ENCODE results near the gene KIF22.

The KIF22 gene

GRCh38 chr16:29841631-29842030 lies 51.1 kb downstream of the KIF22 start:
- DNase-seq (ENCODE audit: low spot score) = no peak

GRCh38 chr16:29842732-29843346 lies 52.3 kb downstream of the KIF22 start:
- no peak for DNase-seq (ENCODE audit: low spot score)

DNA sequence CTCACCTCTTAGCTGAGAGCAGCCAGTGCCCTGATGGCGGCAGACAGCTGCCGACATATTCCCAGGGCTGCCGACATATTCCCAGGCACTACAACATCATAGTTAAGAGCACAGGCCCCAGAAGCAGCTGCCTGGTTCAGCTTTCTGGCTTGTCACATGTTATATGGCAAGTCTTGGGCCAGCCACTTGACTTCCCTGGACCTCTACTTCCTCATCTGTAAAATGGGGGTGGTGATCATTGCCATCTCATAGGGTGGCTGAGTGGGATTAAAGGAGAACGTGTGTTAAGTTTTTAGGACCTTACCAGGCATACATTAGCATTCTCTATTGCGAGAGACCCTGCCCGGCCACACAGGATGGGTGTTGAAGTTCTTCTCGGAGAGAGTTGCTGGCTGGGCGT lies 53.4 kb downstream of the KIF22 start:
- DNase-seq (ENCODE audit: low spot score) = no peak

DNA sequence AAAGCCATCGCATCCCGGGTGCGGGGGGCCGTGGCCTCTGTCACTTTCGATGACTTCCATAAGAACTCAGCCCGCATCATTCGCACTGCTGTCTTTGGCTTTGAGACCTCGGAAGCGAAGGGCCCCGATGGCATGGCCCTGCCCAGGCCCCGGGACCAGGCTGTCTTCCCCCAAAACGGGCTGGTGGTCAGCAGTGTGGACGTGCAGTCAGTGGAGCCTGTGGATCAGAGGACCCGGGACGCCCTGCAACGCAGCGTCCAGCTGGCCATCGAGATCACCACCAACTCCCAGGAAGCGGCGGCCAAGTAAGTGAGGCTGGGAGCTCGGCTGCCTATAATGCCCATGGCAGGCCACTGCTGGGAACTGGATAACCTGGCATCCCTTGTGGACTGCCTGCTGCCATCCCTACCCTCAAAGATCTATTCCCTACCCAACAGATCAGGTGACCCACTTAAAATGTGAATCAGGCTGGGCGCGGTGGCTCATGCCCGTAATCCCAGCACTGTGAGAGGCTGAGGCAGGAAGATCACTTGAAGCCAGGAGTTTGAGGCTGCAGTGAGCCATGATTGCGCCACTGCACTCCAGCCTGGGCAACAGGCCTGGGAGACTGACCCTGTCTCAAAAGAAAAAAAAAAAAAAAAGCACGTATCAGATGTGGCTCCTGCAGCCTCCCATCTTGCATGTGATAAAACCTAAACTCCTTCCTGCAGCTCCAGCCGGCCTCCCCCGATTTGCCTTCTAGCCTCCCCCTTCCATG lies 54.2 kb downstream of the KIF22 start:
- no peak for DNase-seq (ENCODE audit: low spot score)

DNA sequence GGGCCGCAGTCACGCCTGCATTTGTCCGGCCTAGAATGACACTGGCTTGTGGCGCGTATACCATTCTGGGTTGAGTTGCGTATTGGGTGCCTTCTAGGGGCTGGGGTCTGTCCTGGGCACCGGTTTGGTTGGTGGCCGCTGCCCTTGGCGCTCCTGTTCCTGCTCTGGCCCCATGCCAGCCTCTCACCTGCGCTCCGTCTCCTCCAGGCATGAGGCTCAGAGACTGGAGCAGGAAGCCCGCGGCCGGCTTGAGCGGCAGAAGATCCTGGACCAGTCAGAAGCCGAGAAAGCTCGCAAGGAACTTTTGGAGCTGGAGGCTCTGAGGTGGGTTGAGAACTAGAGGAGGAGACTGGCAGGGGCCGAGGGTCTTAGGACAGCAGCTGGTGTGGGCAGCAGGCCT lies 55.1 kb downstream of the KIF22 start:
- no peak for DNase-seq (ENCODE audit: low spot score)

- DNase-seq (ENCODE audit: low spot score) = peak; percentile 85
Measured at GRCh38 chr16:29848420-29849297, 58.1 kb downstream of the KIF22 start.

GRCh38 chr16:29849505-29849904 lies 59.0 kb downstream of the KIF22 start:
- no peak for DNase-seq (ENCODE audit: low spot score)

DNA sequence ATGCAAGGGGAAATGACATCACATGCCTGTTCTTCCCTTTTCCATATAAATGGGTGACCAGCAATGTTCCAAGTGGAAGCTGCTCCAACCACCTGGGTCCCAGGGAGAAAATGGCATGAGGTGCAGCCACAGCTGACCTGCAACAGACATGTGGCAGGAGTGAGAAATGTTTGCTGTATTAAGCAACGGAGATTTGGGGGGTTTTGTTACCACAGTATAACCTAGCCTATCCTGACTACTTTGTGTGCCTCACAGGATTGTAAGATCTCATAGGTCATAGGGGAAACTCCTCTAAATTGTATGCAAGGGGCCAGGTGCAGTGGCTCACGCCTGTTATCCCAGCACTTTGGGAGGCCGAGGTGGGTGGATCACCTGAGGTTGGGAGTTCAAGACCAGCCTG lies 60.4 kb downstream of the KIF22 start:
- DNase-seq (ENCODE audit: low spot score) = no peak

DNA sequence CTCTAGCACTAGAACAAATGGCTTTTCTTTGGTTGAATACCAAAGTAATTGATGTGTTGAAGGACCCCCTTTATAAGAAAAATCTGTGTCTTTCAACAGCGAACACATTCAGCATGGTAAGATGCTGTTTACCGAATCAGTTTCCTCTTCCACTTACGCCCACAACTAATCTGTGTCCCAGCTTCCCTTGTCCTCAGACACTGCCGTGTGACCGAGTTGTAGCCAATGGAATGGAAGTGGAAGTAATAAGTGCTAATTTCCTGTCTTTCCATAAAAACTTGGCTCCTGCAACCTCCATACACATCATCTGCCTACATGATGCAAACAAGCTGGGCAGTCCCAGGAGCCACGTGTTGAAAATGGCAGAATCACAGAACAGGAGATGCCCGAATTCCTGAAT lies 62.1 kb downstream of the KIF22 start:
- no peak for DNase-seq (ENCODE audit: low spot score)

DNA sequence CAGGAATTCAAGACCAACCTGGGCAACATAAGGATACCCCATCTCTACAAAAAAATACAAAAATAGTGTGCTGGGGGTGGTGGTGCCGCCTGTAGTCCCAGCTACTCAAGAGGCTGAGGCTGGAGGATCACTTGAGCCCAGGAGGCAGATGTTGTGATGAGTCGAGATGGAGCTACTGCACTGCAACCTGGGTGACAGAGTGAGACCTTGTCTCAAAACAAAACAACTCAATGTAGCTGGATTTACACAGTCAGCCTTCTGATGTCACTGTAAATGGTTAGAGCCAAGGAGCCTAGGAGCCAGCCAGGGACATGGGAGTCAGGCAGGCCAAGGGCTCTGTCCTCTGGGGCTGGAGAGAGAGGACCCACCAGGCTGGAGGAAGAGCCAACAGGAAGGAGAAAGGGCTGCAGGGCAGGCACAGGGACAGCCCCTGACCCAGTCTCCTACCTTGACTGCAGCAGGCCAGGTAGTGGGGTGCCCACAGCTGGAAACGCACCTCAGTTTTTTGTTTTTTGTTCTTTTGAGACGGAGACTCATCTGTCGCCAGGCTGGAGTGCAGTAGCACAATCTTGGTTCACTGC lies 64.1 kb downstream of the KIF22 start:
- no peak for DNase-seq (ENCODE audit: low spot score)

Measured in HuH-7.5 (cell line).